GM12865 (cell line): ENCODE measurements around the gene FRAS1.

Source experiments
- DNase-seq: peaks from one replicate; pipeline ENCODE4 v3.0.0; 2010; ENCODE audit warnings: low read depth
- H3K4me3 ChIP-seq: 2 replicates; pipeline ENCODE4 v1.5.1; 2011; ENCODE audit warnings: mild to moderate bottlenecking, low read depth, low read length, control low read depth
- TF ChIP-seq, protein P1 (sequence below): IDR thresholded peaks from 2 replicates; pipeline ENCODE4 v1.5.1; 2011; ENCODE audit warnings: low read length, control low read depth, low read depth, inconsistent platforms; ENCODE audit not compliant: insufficient read depth; ENCODE audit errors: missing control alignments

The FRAS1 gene

DNA sequence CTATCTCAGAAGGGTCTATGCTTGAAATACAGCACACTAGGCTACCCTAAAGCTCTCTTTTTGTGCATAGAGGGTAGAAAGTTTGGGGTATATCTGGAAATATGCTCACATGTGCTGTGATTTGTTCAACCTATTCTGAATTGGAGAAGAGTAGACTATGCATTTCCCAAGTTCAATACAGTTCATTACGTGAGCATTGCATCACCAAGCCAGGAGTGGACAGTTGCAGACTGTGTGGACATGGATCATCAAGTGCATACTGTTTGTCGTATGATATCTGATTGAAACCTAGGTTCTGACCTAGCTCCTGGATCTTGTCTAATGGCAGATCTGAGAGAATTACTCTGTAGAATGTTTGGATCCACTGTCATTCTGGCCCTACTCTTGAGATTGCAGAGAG, 161.1 kb downstream of the FRAS1 start:
- TF ChIP-seq, protein P1, sequence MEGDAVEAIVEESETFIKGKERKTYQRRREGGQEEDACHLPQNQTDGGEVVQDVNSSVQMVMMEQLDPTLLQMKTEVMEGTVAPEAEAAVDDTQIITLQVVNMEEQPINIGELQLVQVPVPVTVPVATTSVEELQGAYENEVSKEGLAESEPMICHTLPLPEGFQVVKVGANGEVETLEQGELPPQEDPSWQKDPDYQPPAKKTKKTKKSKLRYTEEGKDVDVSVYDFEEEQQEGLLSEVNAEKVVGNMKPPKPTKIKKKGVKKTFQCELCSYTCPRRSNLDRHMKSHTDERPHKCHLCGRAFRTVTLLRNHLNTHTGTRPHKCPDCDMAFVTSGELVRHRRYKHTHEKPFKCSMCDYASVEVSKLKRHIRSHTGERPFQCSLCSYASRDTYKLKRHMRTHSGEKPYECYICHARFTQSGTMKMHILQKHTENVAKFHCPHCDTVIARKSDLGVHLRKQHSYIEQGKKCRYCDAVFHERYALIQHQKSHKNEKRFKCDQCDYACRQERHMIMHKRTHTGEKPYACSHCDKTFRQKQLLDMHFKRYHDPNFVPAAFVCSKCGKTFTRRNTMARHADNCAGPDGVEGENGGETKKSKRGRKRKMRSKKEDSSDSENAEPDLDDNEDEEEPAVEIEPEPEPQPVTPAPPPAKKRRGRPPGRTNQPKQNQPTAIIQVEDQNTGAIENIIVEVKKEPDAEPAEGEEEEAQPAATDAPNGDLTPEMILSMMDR, result no peak
- DNase-seq, result no peak
- no peak overlapping the region for H3K4me3 ChIP-seq

DNA sequence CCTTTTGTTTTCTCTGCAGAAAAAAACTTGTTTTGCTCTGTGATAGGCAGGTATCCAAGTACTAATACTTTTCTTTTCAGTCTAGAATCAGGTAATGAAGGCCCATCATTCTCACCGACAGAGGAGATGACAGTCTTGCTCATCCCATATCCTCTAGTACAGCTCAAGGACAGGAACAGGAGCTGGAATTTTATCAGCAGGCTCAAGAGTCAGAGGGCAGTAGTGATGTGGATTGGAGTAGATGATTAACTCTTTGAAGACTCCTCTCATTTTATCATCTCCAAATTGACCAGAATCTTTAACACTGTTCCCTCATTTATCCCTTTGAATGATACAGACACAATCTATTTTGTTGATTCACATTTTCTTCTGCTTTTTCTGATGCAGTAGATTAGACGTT, 162.7 kb downstream of the FRAS1 start:
- DNase-seq, result no peak
- no peak overlapping the region for H3K4me3 ChIP-seq
- TF ChIP-seq, protein P1, result no peak

DNA sequence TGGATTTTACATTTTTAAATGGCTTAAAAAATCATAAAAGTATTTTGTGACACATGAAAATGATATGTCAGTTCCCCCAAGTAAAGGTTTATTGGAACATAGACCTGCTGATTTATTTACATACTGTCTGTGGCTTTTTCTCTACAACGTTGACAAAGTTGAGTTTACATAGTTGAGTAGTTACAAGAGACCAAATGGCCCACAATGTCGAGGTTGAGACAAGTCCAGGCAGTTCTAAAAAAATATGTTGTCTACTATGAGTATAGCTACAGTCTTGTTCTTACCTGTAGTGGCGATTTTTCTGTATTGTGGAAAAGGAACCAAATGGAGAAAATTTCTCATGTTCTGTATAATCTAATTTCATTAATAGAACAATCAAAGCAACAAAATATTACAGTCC, 163.2 kb downstream of the FRAS1 start:
- no peak overlapping the region for H3K4me3 ChIP-seq
- TF ChIP-seq, protein P1, result no peak
- no peak for DNase-seq

DNA sequence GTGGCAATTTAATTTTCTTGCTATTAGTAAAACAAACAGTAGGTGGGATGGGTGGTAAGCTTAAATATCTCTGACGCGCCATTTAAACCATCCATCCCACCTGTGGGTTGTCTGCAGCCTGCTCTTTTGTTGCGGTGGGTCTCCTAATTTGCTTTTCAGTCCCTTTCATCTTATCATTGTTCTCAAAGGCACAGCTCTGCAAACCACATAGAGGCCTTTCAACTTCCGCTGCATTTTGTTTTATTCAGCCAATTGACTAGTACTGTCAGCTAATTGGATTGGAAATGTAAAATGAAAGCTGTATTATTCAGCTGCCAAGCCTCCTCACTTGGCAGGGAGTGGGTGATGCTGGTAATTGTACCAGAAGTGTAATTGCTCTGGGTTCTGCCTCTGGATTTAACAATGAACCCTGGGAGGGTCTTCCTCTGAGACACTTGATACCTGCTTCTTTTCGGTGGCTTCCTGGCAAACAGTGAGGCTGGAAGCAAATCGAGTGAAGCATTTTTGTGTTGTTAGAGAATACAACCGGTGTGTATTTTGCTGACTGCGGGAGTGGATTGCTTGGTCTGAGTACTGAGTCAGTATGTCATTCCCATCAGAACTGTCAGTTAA, 165.6 kb downstream of the FRAS1 start:
- H3K4me3 ChIP-seq, result no peak overlapping the region
- no peak for DNase-seq

DNA sequence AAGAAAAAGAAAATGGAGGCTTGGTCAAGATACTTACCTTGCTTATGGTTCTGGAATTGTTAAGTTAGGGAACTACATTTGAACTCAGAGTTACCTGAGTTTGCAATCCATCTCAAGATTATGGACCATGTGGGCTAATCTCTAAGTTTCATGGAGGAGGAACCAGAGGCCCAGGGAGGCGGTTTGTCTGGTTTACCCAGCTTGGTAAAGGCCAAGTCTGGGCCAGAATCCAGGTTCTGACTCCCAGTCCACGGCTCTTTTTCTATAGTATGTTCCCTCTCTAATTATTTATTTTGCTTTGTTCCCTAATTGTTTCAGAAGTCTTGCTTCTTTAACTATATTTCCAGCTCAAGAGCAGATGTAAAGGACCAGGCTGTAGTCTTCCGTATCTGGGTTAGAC, 168.1 kb downstream of the FRAS1 start:
- TF ChIP-seq, protein P1, result no peak
- no peak for DNase-seq
- no peak overlapping the region for H3K4me3 ChIP-seq

More for the DNA sequence above, 165.6 kb downstream of the FRAS1 start:
- TF ChIP-seq, protein P1, result no peak

DNA sequence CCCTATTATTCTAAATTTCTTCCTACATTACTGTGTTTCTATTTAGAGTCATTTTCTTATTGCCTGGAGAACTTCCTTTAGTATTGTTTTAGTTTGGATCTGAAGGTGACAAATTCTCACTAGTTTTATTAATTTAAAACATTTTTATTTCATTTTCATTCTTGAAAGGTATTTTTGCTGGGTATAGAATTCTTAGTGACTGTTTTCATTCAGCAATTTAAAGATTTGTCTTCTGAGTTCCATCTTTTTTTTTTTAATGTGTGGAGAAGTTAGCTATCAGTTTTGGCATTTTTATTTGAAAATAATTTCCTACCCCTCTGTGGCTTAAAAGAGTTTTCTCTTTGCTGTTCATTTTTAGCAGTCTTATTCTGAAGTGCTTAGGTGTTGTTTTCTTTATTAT, 169.2 kb downstream of the FRAS1 start:
- TF ChIP-seq, protein P1, result no peak
- no peak for DNase-seq
- H3K4me3 ChIP-seq, result no peak overlapping the region

DNA sequence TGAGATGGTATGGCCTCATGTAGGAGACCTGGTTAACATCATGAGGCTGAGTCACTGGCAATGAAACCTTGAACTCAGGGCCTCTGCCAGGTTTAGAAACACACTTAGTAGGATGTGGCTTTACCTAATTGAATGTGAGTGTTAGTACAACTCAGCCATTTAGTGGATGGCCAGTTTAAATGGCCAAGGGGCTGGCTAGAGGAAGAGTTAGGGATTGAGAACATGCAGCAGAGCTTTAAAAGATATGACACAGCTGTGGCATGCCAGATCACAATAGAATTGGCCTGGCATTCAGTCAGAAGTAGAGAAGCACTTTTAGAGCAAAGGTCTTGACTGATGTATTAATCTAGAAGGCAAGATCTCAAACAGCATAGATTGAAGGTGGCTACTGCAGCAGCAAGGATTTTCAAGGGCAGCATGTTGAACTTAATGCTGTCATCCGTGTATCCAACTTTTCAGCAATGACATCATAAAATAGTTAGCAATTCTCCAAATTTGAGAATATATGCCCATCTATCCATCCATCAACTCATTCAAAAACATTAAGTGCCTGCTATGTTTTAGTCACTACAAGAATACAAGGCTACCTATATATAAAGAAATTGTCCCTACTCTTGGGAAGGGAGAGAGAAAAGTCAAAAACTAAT, 170.4 kb downstream of the FRAS1 start:
- DNase-seq, result no peak
- no peak overlapping the region for H3K4me3 ChIP-seq
- TF ChIP-seq, protein P1, result no peak
